ENCODE measurements around the gene SLC4A8.

- TF ChIP-seq POLR2AphosphoS5 (IDR thresholded peaks at IDR 0.05) = no peak
- no peak for TF ChIP-seq CTCF (IDR thresholded peaks at IDR 0.05)
- no peak for TF ChIP-seq POLR2A (IDR thresholded peaks at IDR 0.05)
- no peak for TF ChIP-seq EP300 (IDR thresholded peaks at IDR 0.05)
These were observed 34.2 kb upstream of the SLC4A8 start for GRCh38 chr12:51390457-51390856.
